Testis (tissue), 2 donors: ENCODE data around the gene CMTM7.

Source experiments
- CTCF ChIP-seq, 3 experiments: fragments of 450-650 bp in 2 of 3; fragments of 200-600 bp in 1 of 3; sonication (generic) in 1 of 3; IDR thresholded peaks; one replicate each; pipeline ENCODE4 v1.5.1; 2016 to 2019; ENCODE audit warnings: antibody characterized with exemption in 3 of 3, mild to moderate bottlenecking in 2 of 3, moderate library complexity in 1 of 3
- POLR2A ChIP-seq: fragments of 450-650 bp; IDR thresholded peaks from one replicate; pipeline ENCODE4 v1.6.1; 2017; ENCODE audit warnings: antibody characterized with exemption, mild to moderate bottlenecking, moderate library complexity

- TF ChIP-seq CTCF (IDR thresholded peaks at IDR 0.05) (no peak), POLR2A (no peak)
Measured at GRCh38 chr3:32450426-32450825, 58.8 kb downstream of the CMTM7 start.
